Stimulated activated CD4-positive, alpha-beta T cell treated with anti-CD3 and anti-CD28 coated beads, Interleukin-4, amount 100 ng/mL, for 1 hour (primary cell): ENCODE measurements around the gene ZNF334.
A peak's percentile ranks its signal among the peaks of the same experiment; 100 is the strongest.

ENCODE experiments used
- DNase-seq: peaks from one replicate; pipeline ENCODE4 v3.0.0-alpha.2; 2020

ZNF334 gene

DNA sequence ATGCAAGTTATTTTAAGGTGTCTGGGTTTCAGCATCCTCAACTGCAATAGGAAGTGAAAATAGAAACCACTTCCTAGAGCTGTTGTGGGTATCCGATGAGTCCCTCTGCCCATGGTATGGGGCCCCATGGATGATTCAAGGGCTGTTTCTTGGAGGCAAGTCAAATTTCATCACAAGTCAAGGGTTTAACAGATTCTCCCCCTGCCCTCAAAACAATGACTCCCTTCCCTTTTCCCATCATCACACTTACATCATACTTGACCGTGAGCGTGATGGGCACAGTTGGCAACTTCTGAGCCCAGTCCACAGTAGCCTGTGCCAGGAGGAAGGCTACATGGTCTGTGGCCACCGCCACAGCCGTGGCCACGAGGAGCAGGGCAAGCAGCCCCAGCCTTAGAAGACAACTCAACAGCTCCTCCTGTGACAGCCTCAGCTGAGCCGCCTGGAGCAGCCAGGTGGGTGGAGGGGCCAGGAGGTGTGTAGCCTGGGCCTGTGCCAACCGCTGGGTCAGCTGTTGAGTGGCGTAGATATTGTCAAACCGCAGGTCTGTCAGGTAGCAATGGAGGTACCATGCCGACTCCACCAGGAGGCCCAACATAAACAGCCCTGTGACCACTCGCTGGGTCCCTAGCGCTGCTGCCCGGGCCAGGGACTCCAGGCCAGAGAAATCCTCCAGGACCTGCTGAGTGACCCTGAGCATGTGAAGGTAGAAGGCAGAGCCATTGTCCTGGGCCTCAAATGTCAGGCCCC is 31.9 kb upstream of the ZNF334 start:
- no peak for DNase-seq

DNA sequence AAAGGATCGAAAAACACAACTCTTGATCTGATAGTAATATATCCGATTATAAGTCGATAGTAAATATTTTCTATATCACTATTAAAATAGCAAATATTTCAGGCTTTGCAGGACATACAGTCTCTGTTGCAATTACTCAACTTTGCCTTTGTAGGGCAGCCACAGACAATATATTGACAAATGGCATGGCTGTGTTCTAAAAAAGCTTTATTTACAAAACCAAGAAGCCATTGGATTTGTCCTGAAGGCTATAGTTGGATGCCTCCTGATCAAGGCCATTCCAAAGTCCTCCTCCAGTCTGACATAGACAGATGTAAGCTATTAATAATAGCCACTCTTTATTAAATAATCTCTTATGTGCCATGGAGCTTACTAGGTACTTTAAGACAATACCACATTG is 31.2 kb upstream of the ZNF334 start:
- DNase-seq, result no peak

DNA sequence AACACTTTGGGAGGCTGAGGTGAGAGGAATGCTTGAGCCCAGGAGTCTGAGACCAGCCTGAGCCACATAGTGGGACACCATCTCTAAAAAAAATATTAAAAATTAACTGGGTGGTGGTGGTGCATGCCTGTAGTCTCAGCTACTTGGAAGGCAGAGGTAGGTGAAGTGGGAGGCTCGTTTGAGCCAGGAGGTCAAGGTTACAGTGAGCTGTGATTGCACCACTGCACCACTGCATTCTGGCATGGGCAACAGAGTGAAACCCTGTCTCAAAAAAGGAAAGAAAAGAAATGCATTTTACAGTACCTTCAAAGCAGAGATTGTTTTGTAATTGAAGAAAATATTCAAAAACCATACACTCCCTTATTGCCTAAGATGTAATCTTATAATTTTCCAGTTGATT is 30.6 kb upstream of the ZNF334 start:
- no peak for DNase-seq

DNA sequence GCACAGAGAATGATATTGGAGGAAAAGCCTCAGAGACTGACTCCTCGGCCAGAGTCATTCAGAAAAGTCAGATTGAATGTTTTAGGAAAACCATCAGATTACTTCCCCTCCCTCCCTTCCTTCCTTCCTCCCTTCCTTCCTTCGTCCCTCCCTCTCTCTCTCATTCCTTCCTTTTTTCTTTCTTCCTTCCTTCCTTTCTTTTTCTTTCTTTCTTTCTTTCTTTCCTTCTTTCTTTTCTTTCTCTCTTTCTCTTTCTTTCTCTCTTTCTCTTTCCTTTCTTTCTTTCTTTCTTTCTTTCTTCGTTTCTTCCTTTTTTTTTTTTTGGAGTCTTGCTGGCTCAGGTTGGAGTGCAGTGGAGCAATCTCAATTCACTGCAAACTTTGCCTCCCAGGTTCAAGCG is 29.7 kb upstream of the ZNF334 start:
- DNase-seq, result no peak

DNA sequence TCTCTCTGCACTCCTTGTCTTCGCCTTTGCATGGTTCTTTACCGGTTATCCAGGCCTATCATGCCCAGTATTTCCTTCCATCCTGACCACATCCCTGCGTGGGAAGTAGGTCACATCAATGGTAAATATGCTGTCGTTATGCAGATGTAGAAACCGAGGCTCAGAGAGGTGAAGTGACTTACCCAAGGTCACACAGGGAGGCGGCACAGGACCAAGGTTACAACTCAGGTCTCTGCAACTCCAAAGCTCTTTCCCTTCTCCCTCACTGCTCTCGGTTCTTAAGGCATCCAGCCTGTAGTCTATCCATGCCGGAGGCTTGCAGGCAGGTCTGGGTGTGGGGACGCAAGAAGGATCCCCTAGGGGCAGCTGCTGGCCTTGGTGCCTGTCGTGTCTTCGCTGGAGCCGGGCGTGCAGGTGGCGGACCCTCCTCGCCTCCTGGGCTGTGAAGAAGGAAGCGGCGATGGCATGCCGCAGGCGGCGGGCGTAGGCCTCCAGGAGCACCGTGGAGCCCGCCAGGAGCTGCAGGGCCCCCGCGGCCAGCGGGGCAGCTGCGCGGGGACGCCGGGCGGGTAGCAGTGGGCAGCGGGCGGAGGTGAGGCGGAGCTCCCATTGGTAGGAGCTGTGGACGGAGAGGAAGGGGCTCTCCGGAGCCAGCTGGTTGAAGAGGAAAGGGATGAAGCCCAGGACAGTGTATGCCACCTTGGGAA is 28.0 kb upstream of the ZNF334 start:
- no peak for DNase-seq

DNA sequence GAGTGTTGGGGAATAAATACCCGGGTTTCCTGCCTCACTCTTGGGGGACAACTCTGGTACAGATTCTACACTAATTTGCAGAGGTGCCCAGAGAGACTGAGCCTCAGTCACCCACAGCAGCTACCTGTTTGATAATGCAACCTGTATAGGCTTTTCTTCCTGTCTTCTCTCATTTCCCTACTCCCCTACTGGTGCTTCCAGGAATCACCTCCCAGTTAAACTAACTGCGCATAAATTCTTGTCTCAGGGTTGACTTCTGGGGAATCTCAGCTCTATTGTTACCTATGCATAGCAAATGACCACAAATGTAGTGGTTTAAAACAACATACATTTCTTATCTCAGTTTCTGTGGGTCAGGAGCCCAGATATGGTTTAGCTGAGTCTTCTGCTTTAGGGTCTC is 25.8 kb upstream of the ZNF334 start:
- no peak for DNase-seq

DNA sequence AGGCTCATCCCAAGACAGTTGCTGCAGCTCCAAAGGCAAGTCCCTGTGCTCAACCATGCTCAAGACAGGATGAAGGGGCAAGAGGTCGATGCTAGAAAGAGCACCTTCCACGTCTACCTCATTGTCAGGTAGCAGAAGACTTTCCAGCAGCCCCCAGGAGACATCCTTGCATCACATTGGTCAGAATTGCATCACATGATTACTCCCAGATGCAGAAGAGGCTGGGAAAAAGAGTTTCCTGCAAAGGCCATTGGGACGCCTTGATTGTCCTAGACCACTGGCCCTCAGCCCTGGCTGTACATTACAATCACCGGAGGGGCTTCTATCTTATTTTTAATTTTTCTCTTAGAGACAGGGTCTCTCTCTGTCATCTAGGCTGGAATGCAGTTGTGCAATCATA is 17.3 kb upstream of the ZNF334 start:
- DNase-seq, result no peak

DNA sequence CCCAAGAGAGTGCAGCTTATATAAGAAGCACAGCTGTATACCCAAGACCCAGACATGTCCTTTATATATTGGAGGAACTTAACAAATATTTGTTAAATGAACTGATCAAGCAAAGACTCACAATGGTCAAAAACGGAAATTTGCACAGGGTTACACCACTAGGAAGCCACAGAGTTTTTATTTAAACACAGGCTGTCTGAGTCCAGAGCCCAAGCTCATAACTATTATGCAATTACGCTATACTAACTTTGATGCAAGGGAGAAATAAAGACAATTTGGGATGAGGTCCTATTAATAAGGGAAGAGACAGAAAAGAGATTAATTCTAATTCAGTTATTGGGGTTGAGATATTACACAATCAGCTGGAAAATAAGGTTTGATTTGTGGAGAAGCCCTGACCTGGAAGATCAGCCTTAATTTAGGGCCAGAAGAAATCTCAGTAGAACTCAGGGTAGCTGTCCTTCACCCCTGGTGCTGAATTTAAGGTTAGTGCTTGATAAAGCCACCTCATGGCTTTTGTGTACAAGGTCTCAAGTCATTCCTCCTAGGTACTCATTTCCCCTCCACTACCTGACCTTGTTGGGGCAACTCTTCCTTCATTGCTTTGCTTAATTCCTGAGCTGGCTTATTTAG is 10.5 kb upstream of the ZNF334 start:
- DNase-seq, result no peak

DNA sequence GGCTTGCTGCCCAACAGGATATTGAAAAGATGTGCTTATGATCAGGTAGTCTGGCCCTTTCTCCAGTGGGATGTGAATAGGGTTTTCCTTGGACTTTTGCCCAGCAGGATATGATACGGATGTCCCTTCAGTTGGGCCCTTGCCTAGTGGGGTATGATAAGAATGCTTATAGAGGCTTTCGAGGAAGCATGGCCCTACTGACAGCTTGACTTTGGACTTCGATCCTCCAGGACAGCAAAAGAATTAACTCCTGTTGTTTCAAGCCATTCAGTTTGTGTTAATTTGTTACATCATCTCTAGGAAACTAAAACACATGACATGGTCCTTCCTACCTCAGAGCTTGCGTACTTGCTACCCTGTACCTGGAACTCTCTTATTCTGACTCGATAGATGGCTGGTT is 9.7 kb upstream of the ZNF334 start:
- DNase-seq, result no peak

DNA sequence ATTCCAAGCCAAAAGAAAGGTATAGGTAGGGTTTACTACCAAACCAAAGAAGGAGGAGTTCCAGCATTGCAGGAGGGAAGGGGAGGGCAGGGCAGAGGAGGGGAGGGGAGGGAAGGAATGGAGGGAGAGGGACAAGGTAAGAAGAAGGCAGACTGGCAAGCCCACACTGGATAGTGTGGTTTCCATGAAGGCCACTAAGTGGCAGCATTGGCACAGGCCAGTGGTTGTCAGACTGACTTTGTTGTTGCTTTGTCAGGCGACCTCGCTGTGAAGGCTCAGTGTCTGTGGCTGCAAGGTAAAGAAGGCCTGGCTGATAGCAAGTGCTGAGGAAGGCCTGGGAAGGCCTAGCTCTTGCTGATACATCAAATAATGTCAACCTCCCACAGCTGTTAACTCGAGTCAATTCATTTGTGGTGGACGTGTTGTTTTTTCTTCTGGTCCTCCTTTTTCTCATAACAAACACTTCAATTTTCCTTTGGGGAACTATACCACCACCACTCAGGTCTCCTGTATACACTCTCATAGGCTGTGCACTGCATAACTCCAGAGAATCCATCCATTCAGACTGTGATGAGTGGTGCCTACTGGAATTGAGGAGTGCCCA is 7.7 kb upstream of the ZNF334 start:
- DNase-seq, result peak; percentile 29

DNA sequence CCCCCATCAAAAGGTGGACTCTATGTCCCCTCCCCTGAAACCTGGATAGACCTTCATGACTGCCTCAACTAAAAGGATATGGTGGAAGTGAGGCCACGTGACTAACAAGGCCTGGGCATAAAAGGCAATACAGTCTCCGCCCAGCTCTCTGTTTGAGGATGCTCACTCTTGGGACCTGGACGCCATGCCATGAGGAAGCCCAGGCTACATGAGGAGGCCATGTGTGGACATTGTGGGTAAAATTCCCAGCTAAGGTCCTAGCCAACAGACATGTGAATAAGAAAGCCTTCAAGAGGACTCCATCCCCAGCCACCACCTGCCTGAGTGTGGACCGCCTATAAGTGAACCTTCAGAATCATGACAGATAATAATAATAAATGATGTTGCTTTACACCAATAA is 7.2 kb upstream of the ZNF334 start:
- no peak for DNase-seq

DNA sequence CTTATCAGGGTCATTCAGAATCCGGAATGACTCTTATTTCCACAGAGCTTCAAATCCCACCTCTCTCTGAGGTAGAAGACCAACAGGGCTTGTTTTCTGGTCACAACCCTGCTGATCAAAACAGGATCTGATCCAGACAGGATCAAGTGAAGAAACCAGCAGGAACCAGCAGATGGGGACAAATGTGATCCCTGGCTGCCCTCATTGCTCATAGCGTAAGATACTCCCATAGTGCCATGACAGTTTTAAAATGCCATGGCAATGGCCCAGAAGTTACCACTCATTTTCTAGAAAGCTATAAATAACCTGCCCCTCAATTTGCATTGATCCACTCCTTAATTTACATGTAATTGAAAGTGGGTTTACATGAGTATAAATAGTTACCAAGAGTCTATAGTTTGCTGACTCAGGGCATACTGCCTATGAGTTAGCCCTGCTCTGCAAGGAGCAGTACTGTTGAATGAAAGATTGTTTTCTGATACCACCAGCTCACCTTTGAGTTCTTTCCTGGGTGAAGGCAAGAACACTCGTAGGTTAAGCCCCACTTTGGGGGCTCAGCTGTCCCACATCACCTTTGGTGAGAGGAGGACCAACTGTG is 6.2 kb upstream of the ZNF334 start:
- DNase-seq, result no peak

DNA sequence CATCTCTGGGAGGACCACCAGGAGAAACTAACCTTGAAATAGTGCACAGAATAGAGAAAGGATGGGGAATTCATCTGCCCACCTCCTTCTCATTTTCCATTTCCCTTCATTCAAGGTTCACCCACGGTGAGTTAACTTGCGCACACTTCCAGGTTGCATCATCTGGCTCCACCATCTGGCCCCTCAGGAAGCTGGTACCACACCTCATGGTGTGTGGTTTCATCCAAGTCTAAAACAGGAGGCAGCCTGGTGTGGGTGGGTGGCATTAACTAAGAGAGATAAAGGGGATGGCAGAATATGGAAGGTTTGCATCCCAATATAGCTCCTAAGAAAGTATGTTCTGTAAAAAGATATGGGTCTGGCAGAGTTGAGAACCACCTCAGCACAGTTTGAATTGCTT is 3.8 kb downstream of the ZNF334 start:
- no peak for DNase-seq

DNA sequence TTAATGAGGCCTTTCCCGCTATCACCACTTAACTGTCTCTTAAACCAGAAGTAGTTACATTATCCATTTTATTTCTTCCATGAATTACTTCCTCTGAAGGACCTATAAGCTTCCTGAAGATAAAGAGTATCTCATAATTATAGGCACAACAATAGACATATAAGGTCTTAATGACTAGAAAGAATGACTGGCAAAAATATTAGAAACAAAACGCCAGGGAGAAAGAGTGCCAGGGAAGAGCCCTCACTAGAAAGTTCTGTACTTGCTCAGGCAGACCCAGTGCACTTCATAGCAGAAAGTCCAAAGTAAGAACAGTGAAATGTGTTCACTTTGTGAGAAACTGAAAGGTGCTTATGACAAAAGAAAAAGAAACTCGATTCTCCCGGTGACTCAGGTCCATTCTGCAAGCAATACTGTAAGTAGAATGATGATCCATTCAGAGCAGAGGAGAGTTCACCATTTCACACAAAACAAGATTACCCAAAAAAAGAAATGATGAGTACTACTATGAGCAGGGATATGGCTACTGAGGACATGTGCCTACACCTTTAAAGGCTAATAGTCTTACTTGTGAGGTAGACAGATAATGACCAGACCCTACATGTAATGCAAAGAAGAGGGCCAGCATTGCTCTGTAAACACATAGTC is 5.5 kb downstream of the ZNF334 start:
- DNase-seq, result no peak

DNA sequence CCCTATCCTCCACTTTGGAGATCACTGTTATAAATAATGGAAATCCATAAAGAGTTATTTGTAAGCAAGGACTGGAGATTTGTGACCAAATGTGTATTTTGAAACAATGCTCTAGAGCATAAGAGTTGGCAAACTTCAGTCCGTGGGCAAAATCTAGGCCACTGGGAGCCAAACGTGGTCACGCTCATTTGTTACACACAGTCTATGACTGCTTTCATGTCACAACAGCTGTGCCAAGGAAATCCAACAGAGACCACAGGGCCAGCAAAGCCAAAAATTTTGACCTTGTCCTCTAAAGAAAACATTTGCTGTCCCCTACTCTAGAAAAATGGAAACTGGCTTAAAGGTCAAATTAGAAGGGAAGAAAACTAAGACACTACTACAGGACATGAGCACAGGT is 7.9 kb downstream of the ZNF334 start:
- DNase-seq, result no peak

DNA sequence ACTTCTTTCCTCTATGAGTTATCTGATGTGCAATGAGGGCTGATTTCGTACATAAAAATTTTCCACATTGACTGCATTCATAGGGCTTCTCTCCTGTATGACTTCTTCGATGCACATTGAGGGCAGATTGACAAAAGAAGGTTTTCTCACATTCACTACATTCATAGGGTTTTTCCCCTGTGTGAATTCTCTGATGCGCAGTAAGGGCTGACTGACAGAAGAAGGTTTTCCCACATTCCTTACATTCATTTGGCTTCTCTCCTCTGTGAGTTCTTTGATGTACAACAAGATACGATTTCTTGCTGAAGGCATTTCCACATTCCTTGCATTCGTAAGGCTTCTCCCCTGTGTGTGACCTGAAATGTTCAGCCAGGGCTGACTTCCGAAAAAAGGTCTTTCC is 11.4 kb downstream of the ZNF334 start:
- no peak for DNase-seq

DNA sequence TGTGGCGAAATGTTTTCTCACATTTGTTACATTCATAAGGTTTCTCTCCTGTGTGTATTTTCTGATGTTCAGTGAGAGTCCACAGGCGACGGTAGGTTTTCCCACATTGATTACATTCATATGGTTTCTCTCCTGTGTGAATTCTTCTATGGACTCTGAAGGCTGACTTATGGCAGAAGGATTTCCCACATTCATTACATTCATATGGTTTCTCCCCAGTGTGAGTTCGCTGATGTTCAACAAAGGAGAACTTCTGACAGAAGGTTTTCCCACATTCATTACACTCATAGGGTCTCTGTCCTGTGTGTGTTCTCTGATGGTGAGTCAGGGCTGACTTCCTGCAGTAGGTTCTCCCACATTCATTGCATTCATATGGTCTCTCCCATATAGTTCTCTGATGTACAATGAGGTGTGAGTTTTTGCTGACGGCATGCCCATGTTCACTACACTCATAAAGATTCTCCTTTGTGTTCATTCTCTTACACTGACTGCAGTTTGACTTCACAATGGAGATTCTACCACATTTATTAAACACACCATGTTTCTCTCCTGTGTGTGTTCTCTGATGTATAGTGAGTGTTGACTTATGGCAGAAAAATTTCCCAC is 11.9 kb downstream of the ZNF334 start:
- DNase-seq, result no peak

DNA sequence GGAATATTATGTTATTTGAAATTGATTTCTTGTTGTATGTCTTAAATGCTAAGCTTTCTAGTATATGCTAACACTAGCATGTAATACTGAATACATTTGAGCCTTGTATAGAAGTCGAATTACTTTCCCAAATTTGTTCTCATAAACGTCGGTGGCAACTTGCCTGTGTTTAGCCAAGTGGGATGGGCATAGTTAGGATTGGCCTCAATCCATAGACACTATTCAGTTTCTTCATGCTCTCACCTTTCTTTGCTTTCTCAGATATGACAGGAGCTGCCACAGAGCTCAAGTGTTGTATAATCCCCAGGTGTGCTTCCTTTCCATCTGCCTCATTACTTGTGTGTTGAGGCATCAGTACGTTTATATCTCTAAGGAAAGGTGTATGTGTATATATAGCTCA is 19.3 kb downstream of the ZNF334 start:
- no peak for DNase-seq

DNA sequence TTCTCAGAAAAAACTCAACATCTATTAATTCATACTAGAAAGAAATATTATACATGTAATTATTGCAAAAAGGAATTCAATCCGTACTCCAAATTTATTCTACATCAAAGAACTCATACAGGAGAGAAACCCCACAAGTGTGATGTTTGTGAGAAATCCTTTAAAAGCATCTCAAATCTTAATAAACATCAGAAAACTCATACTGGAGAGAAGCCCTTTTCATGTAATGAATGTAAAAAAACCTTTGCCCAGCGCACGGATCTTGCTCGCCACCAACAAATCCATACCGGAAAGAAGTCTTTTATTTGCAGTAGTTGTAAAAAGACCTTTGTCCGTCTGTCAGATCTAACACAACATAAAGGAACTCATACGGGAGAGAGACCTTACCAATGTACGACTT is 22.0 kb downstream of the ZNF334 start:
- no peak for DNase-seq

DNA sequence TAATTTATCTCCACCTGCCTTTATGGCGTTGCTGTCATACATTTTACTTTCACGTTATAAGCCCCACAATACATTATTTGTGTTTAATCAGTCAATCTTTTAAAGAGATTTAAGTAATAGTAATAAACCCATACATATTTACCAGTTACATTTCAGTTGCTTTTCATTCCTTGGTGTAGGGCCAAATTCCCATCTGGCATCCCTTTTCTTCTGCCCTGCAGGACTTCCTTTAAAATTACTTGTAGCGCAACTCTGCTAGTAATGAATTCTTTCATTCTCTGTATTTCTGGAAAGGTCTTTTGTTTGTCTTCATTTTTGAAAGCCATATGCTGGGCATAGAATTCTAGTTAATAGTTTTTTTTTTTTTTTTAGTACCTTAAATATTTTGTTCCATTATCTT is 24.9 kb downstream of the ZNF334 start:
- DNase-seq, result no peak

DNA sequence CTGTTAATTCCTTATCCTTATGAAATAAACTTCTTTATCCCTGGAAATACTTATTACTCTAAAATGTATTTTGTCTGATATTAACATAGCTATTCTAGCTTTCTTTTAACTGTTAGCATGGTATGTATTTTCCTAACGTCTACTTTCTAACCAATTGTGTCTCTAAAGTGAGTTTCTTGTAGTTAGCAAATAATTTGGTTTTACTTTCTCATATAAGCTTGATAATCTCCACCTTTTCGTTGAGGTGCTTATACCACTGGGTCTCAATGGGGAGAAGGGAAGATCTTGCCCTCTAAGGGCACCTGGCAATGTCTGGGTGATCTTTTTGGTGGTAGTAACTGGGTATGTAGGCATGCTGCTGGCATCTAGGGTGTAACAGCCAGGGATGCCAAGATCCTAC is 25.7 kb downstream of the ZNF334 start:
- no peak for DNase-seq

DNA sequence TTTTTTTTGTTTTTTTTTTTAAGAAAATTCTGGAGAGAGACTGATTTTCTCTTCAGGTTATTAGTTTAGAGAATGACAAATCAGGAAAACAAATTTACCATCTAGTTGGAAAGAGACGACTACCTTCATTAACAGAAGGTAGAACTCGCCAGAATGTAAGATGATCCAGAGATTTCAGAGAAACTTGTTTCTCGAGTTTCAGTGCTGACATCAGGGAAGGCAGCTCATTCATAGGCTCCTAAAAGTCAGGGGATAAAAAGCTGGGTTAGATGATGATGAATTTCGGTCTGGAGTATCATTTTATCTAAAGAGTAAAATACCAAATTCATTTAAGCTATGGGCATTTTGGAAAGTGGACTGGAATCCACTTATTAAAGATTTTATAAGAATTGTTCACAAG is 27.9 kb downstream of the ZNF334 start:
- no peak for DNase-seq

DNA sequence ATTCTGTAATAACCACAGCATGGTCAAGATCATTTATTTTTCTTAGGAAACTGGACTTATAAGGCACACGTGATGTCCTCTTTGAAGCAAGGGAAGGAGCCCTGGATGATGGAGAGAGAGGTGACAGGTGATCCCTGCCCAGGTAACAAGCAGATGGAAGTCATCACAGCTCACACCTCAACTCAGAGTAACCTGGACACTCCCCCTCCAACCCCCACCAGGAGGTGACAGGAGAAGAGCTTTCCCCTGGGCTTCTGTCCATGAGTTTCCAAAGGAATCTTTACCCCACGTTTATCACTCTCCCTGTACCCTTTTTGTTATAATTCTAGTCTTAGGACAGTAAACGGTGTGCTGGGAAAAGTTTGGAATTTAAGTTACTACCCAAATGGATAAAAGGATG is 28.4 kb downstream of the ZNF334 start:
- no peak for DNase-seq
